Mesothelial cell of epicardium (in vitro differentiated cells): ENCODE data around the gene CD81. TPM values are rescaled to one million over a fixed set of nuclear protein-coding genes. Genes with fewer than 3 reads are reported as not detected.
A peak's percentile ranks its signal among the peaks of the same experiment; 100 is the strongest.

Experiments used
- DNase-seq, 2 experiments: peaks; one replicate each; pipeline ENCODE4 v3.0.0; 2021; ENCODE audit warnings: low spot score in 2 of 2; ENCODE audit not compliant: unreplicated experiment in 2 of 2
- H3K27ac Mint-ChIP-seq: 2 replicates; pipeline ENCODE4 v1.8.0; 2021; ENCODE audit warnings: mixed read lengths
- H3K27me3 Mint-ChIP-seq: 2 replicates; pipeline ENCODE4 v1.8.0; 2021; ENCODE audit warnings: low read depth, mixed read lengths
- H3K36me3 Mint-ChIP-seq: 2 replicates; pipeline ENCODE4 v1.8.0; 2021; ENCODE audit warnings: mixed read lengths
- H3K4me1 Mint-ChIP-seq: 2 replicates; pipeline ENCODE4 v1.8.0; 2021; ENCODE audit warnings: mixed read lengths
- H3K4me3 Mint-ChIP-seq: 2 replicates; pipeline ENCODE4 v1.8.0; 2021; ENCODE audit warnings: mild to moderate bottlenecking, moderate library complexity, mixed read lengths
- H3K9me3 Mint-ChIP-seq: 2 replicates; pipeline ENCODE4 v1.8.0; 2021; ENCODE audit warnings: mixed read lengths
- CTCF ChIP-seq: fragments of 200-600 bp; sonication (generic); IDR thresholded peaks from one replicate; pipeline ENCODE4 v1.5.0; 2021; ENCODE audit warnings: antibody characterized with exemption; ENCODE audit not compliant: unreplicated experiment
- total RNA-seq: library from RNA; stranded (reverse); gene quantifications from 3 replicates; pipeline ENCODE4 v1.2.1, GENCODE V29; 2021

CD81 gene
- total RNA-seq, 1 donor from 2014 or later, result 410 TPM

- TF ChIP-seq CTCF, result no peak
- H3K27ac Mint-ChIP-seq, result peak overlapping the region; percentile 25
These were observed 25.0 kb downstream of the CD81 start for GRCh38 chr11:2402106-2402505.

GRCh38 chr11:2402890-2403645 lies 26.0 kb downstream of the CD81 start:
- H3K27ac Mint-ChIP-seq, result peak overlapping the region; percentile 39
- no peaks in the 10 kb centered on the region for H3K27me3 Mint-ChIP-seq
- H3K4me3 Mint-ChIP-seq, result peak overlapping the region; percentile 86
- H3K36me3 Mint-ChIP-seq, result peaks cover 2% of the 10 kb centered on the region
- H3K9me3 Mint-ChIP-seq, result no peaks in the 10 kb centered on the region
- H3K4me1 Mint-ChIP-seq, result peaks cover 30% of the 10 kb centered on the region
- DNase-seq, result no peak
- no peak for TF ChIP-seq CTCF

More at GRCh38 chr11:2402106-2402505, 25.0 kb downstream of the CD81 start:
- H3K4me3 Mint-ChIP-seq, result peak overlapping the region; percentile 86
- peaks cover 24% of the 10 kb centered on the region for H3K4me1 Mint-ChIP-seq
- H3K9me3 Mint-ChIP-seq, result no peaks in the 10 kb centered on the region
- peaks cover 4% of the 10 kb centered on the region for H3K36me3 Mint-ChIP-seq
- no peaks in the 10 kb centered on the region for H3K27me3 Mint-ChIP-seq
- DNase-seq, result no peak

GRCh38 chr11:2404735-2405196 lies 27.7 kb downstream of the CD81 start:
- no peak for DNase-seq
- Mint-ChIP-seq H3K27me3 (no peaks in the 10 kb centered on the region), H3K9me3 (no peaks in the 10 kb centered on the region), H3K27ac (peak overlapping the region; percentile 72), H3K4me1 (peaks cover 42% of the 10 kb centered on the region), H3K36me3 (peaks cover 2% of the 10 kb centered on the region), H3K4me3 (no peak overlapping the region)
- TF ChIP-seq CTCF, result no peak

- H3K4me3 Mint-ChIP-seq, result no peak overlapping the region
- DNase-seq, result no peak
- no peak for TF ChIP-seq CTCF
- H3K36me3 Mint-ChIP-seq, result peaks cover 2% of the 10 kb centered on the region
- no peaks in the 10 kb centered on the region for H3K27me3 Mint-ChIP-seq
- peaks cover 54% of the 10 kb centered on the region for H3K4me1 Mint-ChIP-seq
- no peaks in the 10 kb centered on the region for H3K9me3 Mint-ChIP-seq
- peak overlapping the region; percentile 30 for H3K27ac Mint-ChIP-seq
These were observed 29.3 kb downstream of the CD81 start for GRCh38 chr11:2406451-2406850.

GRCh38 chr11:2406878-2407410 lies 29.8 kb downstream of the CD81 start:
- Mint-ChIP-seq H3K4me1 (peaks cover 52% of the 10 kb centered on the region), H3K27ac (no peak overlapping the region)

More at GRCh38 chr11:2406878-2407410, 29.8 kb downstream of the CD81 start:
- Mint-ChIP-seq H3K36me3 (peaks cover 2% of the 10 kb centered on the region), H3K27me3 (no peaks in the 10 kb centered on the region), H3K9me3 (no peaks in the 10 kb centered on the region), H3K4me3 (no peak overlapping the region)
- no peak for DNase-seq
- no peak for TF ChIP-seq CTCF
